GM12878 (cell line): ENCODE data around the gene PLK1. TPM values are rescaled to one million over a fixed set of nuclear protein-coding genes. Genes with fewer than 3 reads are reported as not detected.

Source experiments
- ATAC-seq: fragments of 200-7000 bp; cut with Tn5 transposase; 3 replicates; pipeline ENCODE4 v1.9.1; 2020; ENCODE audit warnings: mild to moderate bottlenecking, moderate library complexity
- BruUV-seq: library from RNA; stranded (reverse); fragments of 400-500 nt; replicated peaks from 2 replicates; lab custom pipeline; 2021; lab: Mats Ljungman, UMichigan
- CTCF ChIA-PET: fragments of 300-600 bp; sonication (Branson Sonifier 250); formaldehyde crosslinking; extraction: SDS; loops from one replicate; lab custom pipeline; 2021; ENCODE audit warnings: inconsistent platforms; lab: Yijun Ruan, JAX
- POLR2A ChIA-PET: fragments of 350-600 bp; formaldehyde crosslinking; extraction: SDS; loops from one replicate; lab custom pipeline; 2021; ENCODE audit warnings: inconsistent platforms; lab: Charles Lee
- RAD21 ChIA-PET: fragments of 300-600 bp; sonication (Branson Sonifier 250); formaldehyde crosslinking; loops from one replicate; lab custom pipeline; 2023; ENCODE audit warnings: antibody characterized with exemption; ENCODE audit not compliant: unreplicated experiment; lab: Charles Lee
- SMC1A ChIA-PET: fragments of 300-600 bp; sonication (Branson Sonifier 250); formaldehyde crosslinking; loops from one replicate; lab custom pipeline; 2023; ENCODE audit not compliant: unreplicated experiment, uncharacterized antibody; lab: Charles Lee
- DNase-seq: peaks from one replicate; pipeline ENCODE4 v3.0.0-alpha.2; 2011; ENCODE audit warnings: low read depth, low spot score
- FAIRE-seq: peaks from 3 replicates; lab custom pipeline; 2011; peaks lifted over from hg19 to GRCh38; lab: Jason Lieb, UNC
- H2AFZ ChIP-seq: 2 replicates; pipeline ENCODE4 v1.6.0; 2011; ENCODE audit warnings: low read depth, low read length, control low read depth; ENCODE audit not compliant: control insufficient read depth
- H3K27ac ChIP-seq: 2 replicates; pipeline ENCODE4 v1.5.1; 2011; ENCODE audit warnings: control low read depth; ENCODE audit not compliant: control insufficient read depth, insufficient read depth
- H3K27me3 ChIP-seq, 2 experiments: replicated peaks in 1 of 2; 2 replicates each; pipeline versions ENCODE4 v1.6.0 to v1.6.1; 2011; ENCODE audit warnings: low read length in 1 of 2; ENCODE audit not compliant: control insufficient read depth in 2 of 2, insufficient read depth in 2 of 2
- H3K36me3 ChIP-seq, 2 experiments: 2 replicates each; pipeline ENCODE4 v1.5.1; 2011; ENCODE audit warnings: low read length in 1 of 2; ENCODE audit not compliant: control insufficient read depth in 2 of 2, insufficient read depth in 2 of 2
- H3K4me1 ChIP-seq: 2 replicates; pipeline ENCODE4 v1.6.1; 2011; ENCODE audit warnings: mild to moderate bottlenecking, low read length, moderate library complexity, mixed read lengths; ENCODE audit not compliant: control insufficient read depth, insufficient read depth
- H3K4me2 ChIP-seq: 2 replicates; pipeline ENCODE4 v1.6.0; 2011; ENCODE audit warnings: control low read depth; ENCODE audit not compliant: control insufficient read depth, insufficient read depth
- H3K4me3 ChIP-seq: fragments of 200-600 bp; sonication (generic); 2 replicates; pipeline ENCODE4 v1.5.1; 2016
- H3K79me2 ChIP-seq: 2 replicates; pipeline ENCODE4 v1.6.0; 2011; ENCODE audit warnings: low read length; ENCODE audit not compliant: control insufficient read depth, insufficient read depth
- H3K9ac ChIP-seq: 2 replicates; pipeline ENCODE4 v1.8.0; 2011; ENCODE audit warnings: low read length, control low read depth, mixed read lengths; ENCODE audit not compliant: control insufficient read depth, insufficient read depth
- H3K9me3 ChIP-seq: replicated peaks from 3 replicates; pipeline ENCODE4 v1.5.1; 2011; ENCODE audit warnings: mild to moderate bottlenecking, low read length; ENCODE audit not compliant: control insufficient read depth, insufficient read depth
- H4K20me1 ChIP-seq: 2 replicates; pipeline ENCODE4 v1.6.0; 2011; ENCODE audit not compliant: control insufficient read depth, insufficient read depth
- CHD2 ChIP-seq: IDR thresholded peaks from 2 replicates; pipeline ENCODE4 v1.6.1; 2011; ENCODE audit warnings: low read depth, low read length, improper control_type of control experiment, borderline replicate concordance
- CREB1 ChIP-seq: IDR thresholded peaks from 2 replicates; pipeline ENCODE4 v1.6.1; 2012; ENCODE audit warnings: low read depth, mild to moderate bottlenecking, inconsistent platforms
- CREM ChIP-seq: IDR thresholded peaks from 2 replicates; pipeline ENCODE4 v1.6.1; 2014; ENCODE audit warnings: antibody characterized with exemption, low read depth
- FOXM1 ChIP-seq: IDR thresholded peaks from 2 replicates; pipeline ENCODE4 v1.6.1; 2012; ENCODE audit warnings: low read depth, mild to moderate bottlenecking, inconsistent platforms, low read length, moderate library complexity
- IKZF1 ChIP-seq: fragments of 450-650 bp; conservative IDR thresholded peaks from 2 replicates; pipeline ENCODE4 v1.6.1; 2017; ENCODE audit warnings: antibody characterized with exemption, mild to moderate bottlenecking
- JUNB ChIP-seq: IDR thresholded peaks from 2 replicates; pipeline ENCODE4 v1.6.1; 2016; ENCODE audit warnings: antibody characterized with exemption, mild to moderate bottlenecking
- MEF2A ChIP-seq: IDR thresholded peaks from 2 replicates; pipeline ENCODE4 v1.6.1; 2011; ENCODE audit warnings: low read depth, mild to moderate bottlenecking, low read length, moderate library complexity; ENCODE audit not compliant: insufficient read depth
- MTA3 ChIP-seq: IDR thresholded peaks from 2 replicates; pipeline ENCODE4 v1.6.1; 2012; ENCODE audit warnings: low read length, inconsistent platforms, borderline replicate concordance
- NBN ChIP-seq: fragments of 450-650 bp; IDR thresholded peaks from 2 replicates; pipeline ENCODE4 v1.6.1; 2016
- NFIC ChIP-seq: IDR thresholded peaks from 2 replicates; pipeline ENCODE4 v1.6.1; 2012; ENCODE audit warnings: low read depth, mild to moderate bottlenecking, inconsistent platforms, low read length, moderate library complexity
- NR2C1 ChIP-seq: fragments of 450-650 bp; IDR thresholded peaks from 2 replicates; pipeline ENCODE4 v1.6.1; 2017; ENCODE audit warnings: antibody characterized with exemption, mild to moderate bottlenecking, moderate library complexity
- NR2C2 ChIP-seq: IDR thresholded peaks from 2 replicates; pipeline ENCODE4 v1.6.1; 2011; ENCODE audit warnings: borderline replicate concordance, low read depth; ENCODE audit not compliant: control insufficient read depth, insufficient read length
- RBBP5 ChIP-seq: fragments of 200-600 bp; sonication (generic); conservative IDR thresholded peaks from 2 replicates; pipeline ENCODE4 v1.6.1; 2016
- RCOR1 ChIP-seq: conservative IDR thresholded peaks from 2 replicates; pipeline ENCODE4 v1.6.1; 2012; ENCODE audit warnings: low read depth, low read length, improper control_type of control experiment
- RUNX3 ChIP-seq: IDR thresholded peaks from 2 replicates; pipeline ENCODE4 v1.6.1; 2012; ENCODE audit warnings: low read length, inconsistent platforms
- STAT1 ChIP-seq: fragments of 450-650 bp; conservative IDR thresholded peaks from 2 replicates; pipeline ENCODE4 v1.6.1; 2014; ENCODE audit warnings: antibody characterized with exemption, mild to moderate bottlenecking
- ZNF207 ChIP-seq: fragments of 450-650 bp; IDR thresholded peaks from 2 replicates; pipeline ENCODE4 v1.6.1; 2014; ENCODE audit warnings: antibody characterized with exemption, mild to moderate bottlenecking, borderline replicate concordance
- WGBS: methylation state at CpG from one replicate; pipeline ENCODE4 v1.1.6; 2016; ENCODE audit warnings: low lambda C conversion rate; ENCODE audit not compliant: insufficient replicate concordance, insufficient coverage; ENCODE audit errors: missing lambda C conversion rate; 5-methylcytosine and 5-hydroxymethylcytosine counted together
- in situ Hi-C: fragments of 300-500 bp; cut with MboI; formaldehyde crosslinking; loops from 9 replicates; pipeline ENCODE4 v1.14.3; 2018; ENCODE audit warnings: mixed read lengths
- intact Hi-C: fragments of 100-400 bp; cut with micrococcal nuclease; formaldehyde crosslinking; loops from one replicate; pipeline ENCODE4 v1.14.2; 2022; ENCODE audit not compliant: unreplicated experiment
- polyA plus RNA-seq, 11 experiments: library from polyadenylated mRNA; depleted of rRNA in 4 of 11; unstranded in 6 of 11; stranded (reverse) in 5 of 11; fragments of >200 nt; fragmentation: Nextera tagmentation in 4 of 11; fragmentation: Illumina TruSeq in 1 of 11; extraction: Ambion mirVana in 4 of 11; extraction: Trizol in 1 of 11; gene quantifications; 1 replicate in 1 of 11; 2 replicates in 10 of 11; pipeline versions ENCODE4 v1.2.1 to v1.2.3, GENCODE V29; 2011 to 2016; ENCODE audit warnings: inconsistent platforms in 2 of 11, missing spikeins in 2 of 11, low read depth in 1 of 11
- total RNA-seq, 4 experiments: library from RNA; depleted of rRNA in 3 of 4; stranded (reverse); fragments of >200 nt in 3 of 4; fragmentation: Illumina TruSeq in 1 of 4; extraction: Trizol in 1 of 4; gene quantifications; 2 replicates each; pipeline versions ENCODE4 v1.2.1 to v1.2.3, GENCODE V29; 2013 to 2021
- TF ChIP-seq, protein P1 (sequence below): IDR thresholded peaks from 2 replicates; pipeline ENCODE4 v1.6.1; 2011; ENCODE audit warnings: low read depth, mild to moderate bottlenecking, low read length, moderate library complexity, borderline replicate concordance; ENCODE audit errors: extremely low read depth
- TF ChIP-seq, protein P2 (sequence below): fragments of 450-650 bp; IDR thresholded peaks from 2 replicates; pipeline ENCODE4 v1.6.1; 2016; ENCODE audit warnings: mild to moderate bottlenecking
- TF ChIP-seq, protein P3 (sequence below): IDR thresholded peaks from 2 replicates; pipeline ENCODE4 v1.6.1; 2012; ENCODE audit warnings: low read length, inconsistent platforms

PLK1 gene
- total and polyA plus RNA-seq, 10 of the 15 experiments (the other 5 are each of a cell fraction or from before 2014, with no cell fraction given) = 11.3 to 191 (median 84.5) TPM

DNA sequence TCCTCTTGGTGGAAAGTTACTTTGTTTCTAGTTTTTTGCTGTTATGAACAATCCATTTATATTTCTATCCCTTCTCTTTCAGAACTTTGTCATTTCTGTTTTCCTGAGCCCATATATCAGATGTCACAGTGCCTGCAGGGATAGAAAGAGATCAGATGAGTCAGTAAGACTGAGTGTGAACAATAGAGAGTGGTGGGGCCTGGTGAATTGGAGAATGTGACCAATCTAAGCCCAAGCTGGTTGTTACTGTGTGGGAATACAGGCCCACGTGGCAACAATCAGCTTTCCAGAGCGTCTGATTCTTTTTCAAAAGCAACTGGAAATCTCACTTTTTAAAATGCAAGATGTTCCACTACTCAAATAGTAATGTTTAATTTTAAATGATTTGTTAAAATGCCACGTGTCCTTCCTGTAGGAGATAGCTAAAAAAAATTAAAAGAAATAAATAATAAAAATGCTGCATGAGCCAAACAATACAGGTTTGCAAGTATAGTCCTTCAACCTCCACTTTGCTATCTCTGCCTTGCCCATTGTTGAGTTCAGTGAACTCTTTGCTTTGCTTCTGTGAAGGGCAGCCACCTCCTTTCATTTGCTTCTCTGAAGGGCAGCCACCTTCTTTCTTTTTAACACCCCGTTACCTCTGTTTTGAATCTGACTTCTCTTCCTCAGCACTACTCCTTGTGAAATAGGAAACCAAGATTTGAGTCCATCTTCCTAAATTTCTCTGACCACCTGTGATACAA, 27.8 kb upstream of the PLK1 start (continued):
- TF ChIP-seq, protein P1, sequence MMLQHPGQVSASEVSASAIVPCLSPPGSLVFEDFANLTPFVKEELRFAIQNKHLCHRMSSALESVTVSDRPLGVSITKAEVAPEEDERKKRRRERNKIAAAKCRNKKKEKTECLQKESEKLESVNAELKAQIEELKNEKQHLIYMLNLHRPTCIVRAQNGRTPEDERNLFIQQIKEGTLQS = no peak
- TF ChIP-seq NR2C2 (no peak), ZNF207 (no peak)

DNA sequence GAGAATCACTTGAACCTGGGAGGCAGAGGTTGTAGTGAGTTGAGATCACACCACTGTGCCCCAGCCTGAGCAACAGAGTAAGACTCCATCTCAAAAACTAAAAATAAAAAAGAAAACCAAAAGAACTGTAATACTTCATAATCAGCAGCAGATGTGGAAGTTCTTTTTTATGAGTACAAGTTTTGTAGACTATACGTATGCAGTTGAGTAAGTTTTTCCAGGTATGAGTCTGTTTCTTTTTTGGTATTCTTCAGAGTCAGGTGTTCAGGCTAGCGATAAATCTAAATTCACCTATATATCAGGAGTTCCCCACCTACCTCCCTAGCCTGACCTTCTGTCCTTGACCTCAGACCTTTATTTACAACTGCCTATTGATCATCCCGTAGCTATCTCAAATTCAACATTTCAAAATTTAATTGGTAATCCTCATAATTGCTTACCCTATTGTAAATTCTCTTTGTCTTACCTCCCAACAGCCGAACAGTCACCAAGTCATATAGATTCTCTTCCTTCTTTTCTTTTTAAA, 26.7 kb upstream of the PLK1 start:
- no peaks in the 10 kb centered on the region for H4K20me1 ChIP-seq
- peaks cover 41% of the 10 kb centered on the region for H3K79me2 ChIP-seq
- intact Hi-C loops = no loop called here
- TF ChIP-seq CREM = peak; percentile 58; the same call in 1 of the 2 replicates
- no peak for TF ChIP-seq CHD2
- no peak for TF ChIP-seq IKZF1
- TF ChIP-seq STAT1 = no peak
- TF ChIP-seq, protein P2, sequence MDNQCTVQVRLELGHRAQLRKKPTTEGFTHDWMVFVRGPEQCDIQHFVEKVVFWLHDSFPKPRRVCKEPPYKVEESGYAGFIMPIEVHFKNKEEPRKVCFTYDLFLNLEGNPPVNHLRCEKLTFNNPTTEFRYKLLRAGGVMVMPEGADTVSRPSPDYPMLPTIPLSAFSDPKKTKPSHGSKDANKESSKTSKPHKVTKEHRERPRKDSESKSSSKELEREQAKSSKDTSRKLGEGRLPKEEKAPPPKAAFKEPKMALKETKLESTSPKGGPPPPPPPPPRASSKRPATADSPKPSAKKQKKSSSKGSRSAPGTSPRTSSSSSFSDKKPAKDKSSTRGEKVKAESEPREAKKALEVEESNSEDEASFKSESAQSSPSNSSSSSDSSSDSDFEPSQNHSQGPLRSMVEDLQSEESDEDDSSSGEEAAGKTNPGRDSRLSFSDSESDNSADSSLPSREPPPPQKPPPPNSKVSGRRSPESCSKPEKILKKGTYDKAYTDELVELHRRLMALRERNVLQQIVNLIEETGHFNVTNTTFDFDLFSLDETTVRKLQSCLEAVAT = no peak
- TF ChIP-seq, protein P3, sequence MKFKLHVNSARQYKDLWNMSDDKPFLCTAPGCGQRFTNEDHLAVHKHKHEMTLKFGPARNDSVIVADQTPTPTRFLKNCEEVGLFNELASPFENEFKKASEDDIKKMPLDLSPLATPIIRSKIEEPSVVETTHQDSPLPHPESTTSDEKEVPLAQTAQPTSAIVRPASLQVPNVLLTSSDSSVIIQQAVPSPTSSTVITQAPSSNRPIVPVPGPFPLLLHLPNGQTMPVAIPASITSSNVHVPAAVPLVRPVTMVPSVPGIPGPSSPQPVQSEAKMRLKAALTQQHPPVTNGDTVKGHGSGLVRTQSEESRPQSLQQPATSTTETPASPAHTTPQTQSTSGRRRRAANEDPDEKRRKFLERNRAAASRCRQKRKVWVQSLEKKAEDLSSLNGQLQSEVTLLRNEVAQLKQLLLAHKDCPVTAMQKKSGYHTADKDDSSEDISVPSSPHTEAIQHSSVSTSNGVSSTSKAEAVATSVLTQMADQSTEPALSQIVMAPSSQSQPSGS = peak; percentile 63; the same call in 1 of the 2 replicates
- 0 out of 2 replicates have a peak, but pooled peaks have one; percentile 26 for TF ChIP-seq MTA3
- TF ChIP-seq RCOR1 = no peak
- TF ChIP-seq JUNB = peak; percentile 87
- peak; percentile 43; the same call in 1 of the 2 replicates for TF ChIP-seq FOXM1
- TF ChIP-seq NFIC = peak; percentile 56
- TF ChIP-seq CREB1 = peak; percentile 36; the same call in 1 of the 2 replicates
- TF ChIP-seq NR2C1 = no peak
- TF ChIP-seq RUNX3 = peak; percentile 24
- TF ChIP-seq NBN = no peak
- no peak for TF ChIP-seq RBBP5
- peak; percentile 88 for TF ChIP-seq MEF2A

More for the DNA sequence above, 26.7 kb upstream of the PLK1 start:
- Histone ChIP-seq H3K36me3 (peaks cover 0 to 11% of the 10 kb centered on the region in 2 experiments; a peak in 2 of 4 replicates), H3K27me3 (no peaks in the 10 kb centered on the region), H2AFZ (no peak overlapping the region), H3K9ac (peak overlapping the region; percentile 35; the same call in 1 of the 2 replicates), H3K4me1 (peaks cover 17% of the 10 kb centered on the region; the same call in 1 of the 2 replicates), H3K4me2 (peak overlapping the region; percentile 78), H3K27ac (peak overlapping the region; percentile 81), H3K9me3 (no peaks in the 10 kb centered on the region), H3K4me3 (peak overlapping the region; percentile 40; the same call in 1 of the 2 replicates)
- in situ Hi-C loops = no loop called here
- RAD21 ChIA-PET = interaction anchor here (1.0 to 2.4 kb wide), 2 partner anchors 11 to 27 kb away, joined by 3 to 6 read pairs; partner anchors contain the start of genes PALB2 and PLK1
- POLR2A ChIA-PET = interaction anchor here (0.8 kb wide), 1 partner anchor 9 kb away, joined by 3 read pairs; no protein-coding TSS in a partner anchor
- CTCF ChIA-PET = interaction anchor here (1.0 to 1.6 kb wide), 3 partner anchors 10 to 21 kb away, joined by 3 read pairs; no protein-coding TSS in a partner anchor
- SMC1A ChIA-PET = interaction anchor here (1.2 to 2.0 kb wide), 3 partner anchors 9 to 27 kb away, joined by 3 to 6 read pairs (median 4); partner anchors contain the start of gene PLK1
- FAIRE-seq = peak; percentile 84
- BruUV-seq = no TSS peak
- 19% methylated on average over 4 of the region's 4 CpGs for WGBS
- DNase-seq = no peak
- ATAC-seq = peak; percentile 60
